Endothelial cell of umbilical vein (primary cell): ENCODE results near the gene ZNF621. TPM values are rescaled to one million over a fixed set of nuclear protein-coding genes. Genes with fewer than 3 reads are reported as not detected.

Source experiments
- BruUV-seq: library from RNA; stranded (reverse); fragments of 400-500 nt; replicated peaks from 2 replicates; lab custom pipeline; 2021; lab: Mats Ljungman, UMichigan
- CTCF ChIA-PET: fragments of 300-600, 350-600 bp; sonication (Branson Sonifier 250); formaldehyde crosslinking; loops from one replicate; lab custom pipeline; 2021; ENCODE audit warnings: antibody characterized with exemption, inconsistent platforms; lab: Charles Lee
- POLR2A ChIA-PET: fragments of 300-600, 350-600 bp; sonication (Branson Sonifier 250); formaldehyde crosslinking; loops from one replicate; lab custom pipeline; 2021; ENCODE audit warnings: antibody characterized with exemption, inconsistent platforms; lab: Charles Lee
- DNase-seq: peaks from one replicate; pipeline ENCODE4 v3.0.0-alpha.2; 2011; ENCODE audit warnings: low read depth, low spot score
- FAIRE-seq: peaks from 2 replicates; lab custom pipeline; 2011; peaks lifted over from hg19 to GRCh38; lab: Jason Lieb, UNC
- H2AFZ ChIP-seq: 2 replicates; pipeline ENCODE4 v1.6.0; 2012; ENCODE audit warnings: low read depth, low read length, control low read depth, inconsistent platforms
- H3K27ac ChIP-seq: 2 replicates; pipeline ENCODE4 v1.5.1; 2011; ENCODE audit warnings: low read depth, mild to moderate bottlenecking, control low read depth, low read length, moderate library complexity; ENCODE audit not compliant: insufficient read depth
- H3K27me3 ChIP-seq, 2 experiments: 2 replicates each; pipeline versions ENCODE4 v1.6.0 to v1.6.1; 2011; ENCODE audit warnings: low read length in 2 of 2, mixed read lengths in 1 of 2; ENCODE audit not compliant: control insufficient read depth in 2 of 2, insufficient read depth in 2 of 2
- H3K36me3 ChIP-seq, 2 experiments: 2 replicates in 1 of 2; 3 replicates in 1 of 2; pipeline ENCODE4 v1.5.1; 2011; ENCODE audit warnings: low read length in 2 of 2, mild to moderate bottlenecking in 1 of 2, moderate library complexity in 1 of 2; ENCODE audit not compliant: control insufficient read depth in 2 of 2, insufficient read depth in 2 of 2; ENCODE audit errors: extremely low read depth in 1 of 2
- H3K4me1 ChIP-seq: 3 replicates; pipeline ENCODE4 v1.5.1; 2011; ENCODE audit warnings: mild to moderate bottlenecking, low read length; ENCODE audit not compliant: control insufficient read depth, insufficient read depth; ENCODE audit errors: extremely low read depth
- H3K4me2 ChIP-seq: 2 replicates; pipeline ENCODE4 v1.6.1; 2011; ENCODE audit warnings: low read length, control low read depth, mixed read lengths; ENCODE audit not compliant: insufficient read depth
- H3K4me3 ChIP-seq, 3 experiments: fragments of 200-600 bp in 1 of 3; sonication (generic), shearing (Covaris generic) in 1 of 3; replicated peaks in 1 of 3; 2 replicates each; pipeline ENCODE4 v1.5.1; 2011 to 2016; ENCODE audit warnings: control low read depth in 3 of 3, low read length in 3 of 3, mild to moderate bottlenecking in 2 of 3, inconsistent platforms in 1 of 3, low read depth in 1 of 3, moderate library complexity in 1 of 3; ENCODE audit not compliant: insufficient read depth in 1 of 3
- H3K79me2 ChIP-seq: 2 replicates; pipeline ENCODE4 v1.6.0; 2012; ENCODE audit warnings: low read length, inconsistent platforms; ENCODE audit not compliant: control insufficient read depth, insufficient read depth
- H3K9ac ChIP-seq: replicated peaks from 2 replicates; pipeline ENCODE3; 2011; ENCODE audit warnings: low read length, control low read depth; ENCODE audit not compliant: insufficient read depth; ENCODE audit errors: extremely low read depth
- H3K9me1 ChIP-seq: replicated peaks from 3 replicates; pipeline ENCODE4 v1.6.0; 2011; ENCODE audit warnings: mild to moderate bottlenecking, low read length; ENCODE audit not compliant: control insufficient read depth, insufficient read depth; ENCODE audit errors: extremely low read depth
- H3K9me3 ChIP-seq: replicated peaks from 2 replicates; pipeline ENCODE4 v1.5.1; 2012; ENCODE audit warnings: low read length, inconsistent platforms; ENCODE audit not compliant: control insufficient read depth, insufficient read depth
- H4K20me1 ChIP-seq: replicated peaks from 2 replicates; pipeline ENCODE3; 2011; ENCODE audit warnings: mild to moderate bottlenecking, low read length; ENCODE audit not compliant: control insufficient read depth, insufficient read depth; ENCODE audit errors: extremely low read depth
- EZH2 ChIP-seq: IDR thresholded peaks from 2 replicates; pipeline ENCODE4 v1.6.1; 2012; ENCODE audit warnings: borderline replicate concordance, low read depth, mild to moderate bottlenecking, moderate library complexity, low read length, inconsistent platforms; ENCODE audit not compliant: severe bottlenecking
- FOS ChIP-seq: IDR thresholded peaks from 2 replicates; pipeline ENCODE4 v1.6.1; 2011; ENCODE audit warnings: mild to moderate bottlenecking, low read length, moderate library complexity, borderline replicate concordance; ENCODE audit not compliant: insufficient read depth
- GATA2 ChIP-seq: IDR thresholded peaks from 2 replicates; pipeline ENCODE4 v1.7.0; 2011; ENCODE audit warnings: low read depth, mild to moderate bottlenecking, moderate library complexity, mixed read lengths, low read length; ENCODE audit not compliant: insufficient read length, insufficient read depth
- JUN ChIP-seq: IDR thresholded peaks from 2 replicates; pipeline ENCODE4 v1.6.1; 2011; ENCODE audit warnings: borderline replicate concordance, low read depth; ENCODE audit not compliant: insufficient read length, insufficient read depth
- MYC ChIP-seq: IDR thresholded peaks from one replicate; pipeline ENCODE4 v1.6.1; 2011; ENCODE audit warnings: mild to moderate bottlenecking, low read depth, low read length
- POLR2A ChIP-seq: IDR thresholded peaks from 2 replicates; pipeline ENCODE4 v1.6.1; 2012; ENCODE audit warnings: low read depth, mild to moderate bottlenecking, control low read depth, low read length
- POLR2AphosphoS5 ChIP-seq: IDR thresholded peaks from 2 replicates; pipeline ENCODE4 v1.6.1; 2012; ENCODE audit warnings: low read depth, mild to moderate bottlenecking, control low read depth, low read length, moderate library complexity; ENCODE audit not compliant: insufficient read depth
- dilution Hi-C: fragments of 300-500 bp; cut with MboI; formaldehyde crosslinking; loops from one replicate; pipeline ENCODE4 v1.15.0; 2019; ENCODE audit warnings: low sequenced_read_pairs; ENCODE audit not compliant: extremely low pct_ligation_motif_present
- intact Hi-C: fragments of 100-400 bp; cut with micrococcal nuclease; formaldehyde crosslinking; loops from one replicate; pipeline ENCODE4 v1.10.0; 2022
- polyA plus RNA-seq, 4 experiments: library from polyadenylated mRNA; depleted of rRNA in 3 of 4; stranded (reverse) in 3 of 4; unstranded in 1 of 4; fragments of >200 nt; gene quantifications; 2 replicates each; pipeline versions ENCODE4 v1.2.1 to v1.2.3, GENCODE V29; 2011 to 2012; ENCODE audit warnings: missing spikeins in 1 of 4
- total RNA-seq: library from RNA; stranded (reverse); gene quantifications from 2 replicates; pipeline ENCODE4 v1.2.3, GENCODE V29; 2021
- TF ChIP-seq, protein P1 (sequence below): IDR thresholded peaks from 2 replicates; pipeline ENCODE4 v1.6.1; 2011; ENCODE audit not compliant: insufficient read depth, insufficient read length
- TF ChIP-seq, protein P2 (sequence below), 2 donors: IDR thresholded peaks; 1 replicate in 1 of 2; 2 replicates in 1 of 2; pipeline ENCODE4 v1.5.1; 2011; ENCODE audit warnings: low read length in 2 of 2, mild to moderate bottlenecking in 2 of 2, moderate library complexity in 2 of 2, control low read depth in 1 of 2, inconsistent platforms in 1 of 2, low read depth in 1 of 2; ENCODE audit not compliant: insufficient read depth in 1 of 2; ENCODE audit errors: extremely low read depth in 1 of 2

The ZNF621 gene
- total and polyA plus RNA-seq, 2 donors (not counting 3 experiments of a cell fraction or from before 2014, with no cell fraction given) = 8.5 to 22.5 TPM

DNA sequence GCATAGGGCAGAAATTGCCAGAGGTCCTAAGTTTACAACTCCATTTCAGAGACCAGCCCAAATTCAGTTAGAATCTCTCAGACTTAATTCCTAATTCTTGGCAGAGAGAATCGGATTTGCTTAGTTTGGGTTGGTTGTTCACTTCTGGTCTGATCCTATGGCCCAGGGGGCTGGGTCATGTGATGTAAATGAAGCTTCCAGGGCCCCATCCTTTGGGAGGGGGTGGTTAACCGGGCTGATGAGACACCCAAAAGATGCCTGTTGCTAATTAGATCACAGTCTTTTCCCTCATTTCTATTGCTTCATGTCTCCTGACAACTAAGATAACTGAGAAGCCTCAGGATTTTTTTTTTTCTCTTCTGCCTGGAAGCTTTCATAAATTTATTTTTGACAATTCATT, 30.1 kb upstream of the ZNF621 start:
- dilution Hi-C loops = no loop called here
- no peaks in the 10 kb centered on the region for H3K9me1 ChIP-seq
- no peak for DNase-seq
- TF ChIP-seq GATA2 (no peak), POLR2AphosphoS5 (no peak), FOS (no peak), EZH2 (no peak), MYC (no peak), POLR2A (no peak), JUN (no peak)
- TF ChIP-seq, protein P1, sequence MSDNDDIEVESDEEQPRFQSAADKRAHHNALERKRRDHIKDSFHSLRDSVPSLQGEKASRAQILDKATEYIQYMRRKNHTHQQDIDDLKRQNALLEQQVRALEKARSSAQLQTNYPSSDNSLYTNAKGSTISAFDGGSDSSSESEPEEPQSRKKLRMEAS = no peak
- TF ChIP-seq, protein P2, sequence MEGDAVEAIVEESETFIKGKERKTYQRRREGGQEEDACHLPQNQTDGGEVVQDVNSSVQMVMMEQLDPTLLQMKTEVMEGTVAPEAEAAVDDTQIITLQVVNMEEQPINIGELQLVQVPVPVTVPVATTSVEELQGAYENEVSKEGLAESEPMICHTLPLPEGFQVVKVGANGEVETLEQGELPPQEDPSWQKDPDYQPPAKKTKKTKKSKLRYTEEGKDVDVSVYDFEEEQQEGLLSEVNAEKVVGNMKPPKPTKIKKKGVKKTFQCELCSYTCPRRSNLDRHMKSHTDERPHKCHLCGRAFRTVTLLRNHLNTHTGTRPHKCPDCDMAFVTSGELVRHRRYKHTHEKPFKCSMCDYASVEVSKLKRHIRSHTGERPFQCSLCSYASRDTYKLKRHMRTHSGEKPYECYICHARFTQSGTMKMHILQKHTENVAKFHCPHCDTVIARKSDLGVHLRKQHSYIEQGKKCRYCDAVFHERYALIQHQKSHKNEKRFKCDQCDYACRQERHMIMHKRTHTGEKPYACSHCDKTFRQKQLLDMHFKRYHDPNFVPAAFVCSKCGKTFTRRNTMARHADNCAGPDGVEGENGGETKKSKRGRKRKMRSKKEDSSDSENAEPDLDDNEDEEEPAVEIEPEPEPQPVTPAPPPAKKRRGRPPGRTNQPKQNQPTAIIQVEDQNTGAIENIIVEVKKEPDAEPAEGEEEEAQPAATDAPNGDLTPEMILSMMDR (IDR thresholded peaks at IDR 0.05; ENCODE audit: extremely low read depth in 1 of 2, insufficient read depth in 1 of 2, low read depth in 1 of 2, low read length in 2 of 2) = no peak
- no peaks in the 10 kb centered on the region for H4K20me1 ChIP-seq
- H3K27ac ChIP-seq = no peak overlapping the region
- no peak overlapping the region for H2AFZ ChIP-seq
- BruUV-seq = no TSS peak
- H3K27me3 ChIP-seq = no peaks in the 10 kb centered on the region
- FAIRE-seq = no peak
- no peaks in the 10 kb centered on the region for H3K79me2 ChIP-seq
- H3K9ac ChIP-seq = no peak overlapping the region
- H3K9me3 ChIP-seq = no peaks in the 10 kb centered on the region
- H3K36me3 ChIP-seq = no peaks in the 10 kb centered on the region
- H3K4me2 ChIP-seq = no peak overlapping the region
- ChIA-PET CTCF (interaction anchor here (2.2 to 2.4 kb wide), 2 partner anchors 11 kb away, joined by 7 to 10 read pairs; partner anchors contain the start of gene ZNF620), POLR2A (no interaction called here)
- no peaks in the 10 kb centered on the region for H3K4me1 ChIP-seq
- intact Hi-C loops = no loop called here
- no peak overlapping the region for H3K4me3 ChIP-seq
